Muscle of arm (tissue), 14 donors: ENCODE results near the gene TTK. TPM values are rescaled to one million over a fixed set of nuclear protein-coding genes. Genes with fewer than 3 reads are reported as not detected.
A peak's percentile ranks its signal among the peaks of the same experiment; 100 is the strongest.

Experiments used
- DNase-seq: peaks from one replicate; pipeline ENCODE4 v3.0.0-alpha.2; 2013
- long read RNA-seq, 11 donors: transcript quantifications; one replicate each; lab custom pipeline, GENCODE V29; 2026
- polyA plus RNA-seq, 12 donors: library from polyadenylated mRNA; unstranded; fragments of 120-200 nt; gene quantifications; one replicate each; pipeline ENCODE4 v1.2.1, GENCODE V29; 2013; ENCODE audit not compliant: insufficient read length in 12 of 12

The TTK gene
- polyA plus RNA-seq: 10 to 100 TPM in 4 of 12 donors, 1 to 10 TPM in 7, not detected in 1; 4.6 to 17.1 (median 9.2) TPM
- long read RNA-seq, donor 1, partial matches to known transcripts: 0 of 1 reads
- long read RNA-seq, donor 1, other reads (novel, unspliced or antisense): 0 of 1 reads
- long read RNA-seq, donor 2, partial matches to known transcripts: 0 of 2 reads
- long read RNA-seq, donor 2, other reads (novel, unspliced or antisense): 0 of 2 reads
- long read RNA-seq, donor 3, partial matches to known transcripts: 0 of 1 reads
- long read RNA-seq, donor 3, other reads (novel, unspliced or antisense): 0 of 1 reads
- long read RNA-seq, donor 4: 0 reads
- long read RNA-seq, donor 5, partial matches to known transcripts: 0 of 2 reads
- long read RNA-seq, donor 5, other reads (novel, unspliced or antisense): 0 of 2 reads
- long read RNA-seq, donor 6, partial matches to known transcripts: 0 of 2 reads
- long read RNA-seq, donor 6, other reads (novel, unspliced or antisense): 0 of 2 reads
- long read RNA-seq, donor 7, partial matches to known transcripts: 0 of 1 reads
- long read RNA-seq, donor 7, other reads (novel, unspliced or antisense): 0 of 1 reads
- long read RNA-seq, donor 8: 0 reads
- long read RNA-seq, donor 9: 0 reads
- long read RNA-seq, donor 10, partial matches to known transcripts: 0 of 1 reads
- long read RNA-seq, donor 10, other reads (novel, unspliced or antisense): 0 of 1 reads
- long read RNA-seq, donor 11, partial matches to known transcripts: 0 of 2 reads
- long read RNA-seq, donor 11, other reads (novel, unspliced or antisense): 0 of 2 reads

- DNase-seq: peak; percentile 91
Observed at GRCh38 chr6:80004173-80005072, at the start of gene TTK. TTK (plus strand) TSS chr6:80004649; CDS start chr6:80005844, 1,195 bp downstream.

GRCh38 chr6:79954849-79955248 is 49.6 kb upstream of the TTK start:
- no peak for DNase-seq

GRCh38 chr6:79964607-79965081 is 39.8 kb upstream of the TTK start:
- DNase-seq: no peak

GRCh38 chr6:79967178-79967577 is 37.3 kb upstream of the TTK start:
- no peak for DNase-seq

GRCh38 chr6:79969784-79970183 is 34.7 kb upstream of the TTK start:
- no peak for DNase-seq

GRCh38 chr6:79971193-79971592 is 33.3 kb upstream of the TTK start:
- no peak for DNase-seq

- no peak for DNase-seq
Observed at GRCh38 chr6:79981652-79982051, 22.8 kb upstream of the TTK start.

- no peak for DNase-seq
Observed at GRCh38 chr6:79984261-79984660, 20.2 kb upstream of the TTK start.

GRCh38 chr6:79985128-79985527 is 19.3 kb upstream of the TTK start:
- DNase-seq: no peak

- no peak for DNase-seq
Observed at GRCh38 chr6:79989641-79990040, 14.8 kb upstream of the TTK start.

GRCh38 chr6:79993012-79993910 is 11.2 kb upstream of the TTK start:
- no peak for DNase-seq

GRCh38 chr6:79993911-79994309 is 10.5 kb upstream of the TTK start:
- DNase-seq: no peak

GRCh38 chr6:79997728-79998127 is 6.7 kb upstream of the TTK start:
- DNase-seq: no peak

- no peak for DNase-seq
Observed at GRCh38 chr6:80001337-80001736, 3.1 kb upstream of the TTK start.

- DNase-seq: no peak
Observed at GRCh38 chr6:80003826-80004172, 650 bp upstream of the TTK start.

- no peak for DNase-seq
Observed at GRCh38 chr6:80005406-80005805, 957 bp downstream of the TTK start.

GRCh38 chr6:80006541-80006940 is 2.1 kb downstream of the TTK start:
- no peak for DNase-seq

GRCh38 chr6:80009531-80009930 is 5.1 kb downstream of the TTK start:
- DNase-seq: no peak

- DNase-seq: no peak
Observed at GRCh38 chr6:80010288-80010687, 5.8 kb downstream of the TTK start.

GRCh38 chr6:80015839-80016435 is 11.5 kb downstream of the TTK start:
- no peak for DNase-seq
